ENCODE measurements around the gene FAM50B. TPM values are rescaled to one million over a fixed set of nuclear protein-coding genes. Genes with fewer than 3 reads are reported as not detected.

FAM50B gene
- total RNA-seq, 2 donors from 2014 or later = 12.4 to 17.3 TPM

- Histone ChIP-seq H3K4me1 (ENCODE audit: control insufficient read depth in 1 of 2, low read depth in 2 of 2) (peaks cover 21 to 34% of the 10 kb centered on the region in 2 donors), H3K4me3 (peak overlapping the region; percentile 47), H3K36me3 (no peaks in the 10 kb centered on the region), H3K27ac (peak overlapping the region in 1 of 2 donors; percentile 25), H3K27me3 (replicated peaks; ENCODE audit: insufficient read depth) (no peaks in the 10 kb centered on the region), H3K9me3 (no peaks in the 10 kb centered on the region)
- peak; percentile 48 for ATAC-seq (ENCODE audit: insufficient number of reproducible peaks, low FRiP score, low read depth)
- TF ChIP-seq CTCF (IDR thresholded peaks at IDR 0.05) = no peak
- no peak for DNase-seq (ENCODE audit: low spot score)
Observed at GRCh38 chr6:3813150-3813780, 35.9 kb upstream of the FAM50B start.

GRCh38 chr6:3813918-3814317, 35.3 kb upstream of the FAM50B start:
- H3K4me3 ChIP-seq = no peak overlapping the region
- no peaks in the 10 kb centered on the region for H3K27me3 ChIP-seq (replicated peaks; ENCODE audit: insufficient read depth)
- peaks cover 15 to 28% of the 10 kb centered on the region in 2 donors for H3K4me1 ChIP-seq (ENCODE audit: control insufficient read depth in 1 of 2, low read depth in 2 of 2)
- no peaks in the 10 kb centered on the region for H3K36me3 ChIP-seq
- no peak for TF ChIP-seq CTCF (IDR thresholded peaks at IDR 0.05)
- no peak overlapping the region for H3K27ac ChIP-seq
- H3K9me3 ChIP-seq = no peaks in the 10 kb centered on the region
- DNase-seq (ENCODE audit: low spot score) (no peak), ATAC-seq (ENCODE audit: insufficient number of reproducible peaks, low FRiP score, low read depth) (no peak)

GRCh38 chr6:3814539-3814938, 34.6 kb upstream of the FAM50B start:
- no peak overlapping the region for H3K27ac ChIP-seq
- DNase-seq (ENCODE audit: low spot score) = no peak
- ATAC-seq (ENCODE audit: insufficient number of reproducible peaks, low FRiP score, low read depth) = no peak

GRCh38 chr6:3816251-3816650, 32.9 kb upstream of the FAM50B start:
- DNase-seq (ENCODE audit: low spot score) (no peak), ATAC-seq (ENCODE audit: insufficient number of reproducible peaks, low FRiP score, low read depth) (no peak)
- no peak for TF ChIP-seq CTCF (IDR thresholded peaks at IDR 0.05)
- Histone ChIP-seq H3K9me3 (no peaks in the 10 kb centered on the region), H3K27me3 (replicated peaks; ENCODE audit: insufficient read depth) (no peaks in the 10 kb centered on the region), H3K4me1 (ENCODE audit: control insufficient read depth in 1 of 2, low read depth in 2 of 2) (peaks cover 9 to 24% of the 10 kb centered on the region in 2 donors), H3K36me3 (no peaks in the 10 kb centered on the region), H3K4me3 (no peak overlapping the region), H3K27ac (no peak overlapping the region)

More at GRCh38 chr6:3814539-3814938, 34.6 kb upstream of the FAM50B start:
- no peak for TF ChIP-seq CTCF (IDR thresholded peaks at IDR 0.05)
- Histone ChIP-seq H3K4me3 (no peak overlapping the region), H3K27me3 (replicated peaks; ENCODE audit: insufficient read depth) (no peaks in the 10 kb centered on the region), H3K9me3 (no peaks in the 10 kb centered on the region), H3K36me3 (no peaks in the 10 kb centered on the region), H3K4me1 (ENCODE audit: control insufficient read depth in 1 of 2, low read depth in 2 of 2) (peaks cover 10 to 26% of the 10 kb centered on the region in 2 donors)

- Histone ChIP-seq H3K27me3 (replicated peaks; ENCODE audit: insufficient read depth) (no peaks in the 10 kb centered on the region), H3K27ac (no peak overlapping the region), H3K4me3 (no peak overlapping the region), H3K9me3 (no peaks in the 10 kb centered on the region), H3K4me1 (ENCODE audit: control insufficient read depth in 1 of 2, low read depth in 2 of 2) (peaks cover 13 to 29% of the 10 kb centered on the region in 2 donors), H3K36me3 (no peaks in the 10 kb centered on the region)
- ATAC-seq (ENCODE audit: insufficient number of reproducible peaks, low FRiP score, low read depth) = no peak
- DNase-seq (ENCODE audit: low spot score) = no peak
- no peak for TF ChIP-seq CTCF (IDR thresholded peaks at IDR 0.05)
Observed at GRCh38 chr6:3819161-3820110, 29.7 kb upstream of the FAM50B start.

Measured in thoracic aorta (tissue), 2 donors.